NCI-H1105 treated with DMSO at 0.1 percent for 48 hours (cell line): ENCODE results near the gene SERPINB1.
"Not testable (repeated sequence)": the region's sequence is repeated elsewhere in the genome, so short reads cannot be mapped to it uniquely, and the experiment has no call there.

Experiments
- DNase-seq: peaks from one replicate; lab custom pipeline; 2025; lab: John Stamatoyannopoulos, UW

SERPINB1 gene

DNA sequence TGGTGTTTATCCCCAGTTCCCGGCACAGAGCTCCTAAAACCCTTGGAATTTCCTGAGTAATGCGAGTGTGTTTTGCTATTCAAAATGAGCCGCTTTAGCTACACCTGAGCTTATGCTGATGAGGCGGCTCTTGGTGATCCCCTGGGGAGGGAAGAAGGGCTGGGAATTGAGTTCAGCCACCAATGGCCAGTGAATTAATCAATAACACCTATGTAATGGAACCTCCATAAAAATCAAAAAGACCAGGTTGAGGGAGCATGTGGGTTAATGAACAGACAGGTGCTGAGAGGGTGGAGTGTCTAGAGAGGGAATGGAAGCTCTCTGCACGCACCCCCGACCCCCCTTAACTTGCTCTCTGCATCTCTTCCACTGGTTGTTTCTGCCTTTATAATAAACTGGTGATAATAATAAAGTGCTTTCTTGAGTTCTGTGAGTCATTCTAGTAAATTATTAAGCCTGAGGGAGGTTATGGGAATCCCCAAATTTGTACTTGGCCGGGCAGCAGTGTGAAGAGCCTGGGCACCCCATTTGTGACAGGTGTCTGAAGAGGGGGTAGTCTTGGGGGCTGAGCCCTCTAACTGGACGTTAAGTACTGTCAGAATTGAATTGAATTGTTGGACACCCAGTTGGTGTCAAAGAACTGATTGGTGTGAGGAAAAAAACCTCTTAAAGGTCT is 24.6 kb upstream of the SERPINB1 start:
- DNase-seq = no peak

DNA sequence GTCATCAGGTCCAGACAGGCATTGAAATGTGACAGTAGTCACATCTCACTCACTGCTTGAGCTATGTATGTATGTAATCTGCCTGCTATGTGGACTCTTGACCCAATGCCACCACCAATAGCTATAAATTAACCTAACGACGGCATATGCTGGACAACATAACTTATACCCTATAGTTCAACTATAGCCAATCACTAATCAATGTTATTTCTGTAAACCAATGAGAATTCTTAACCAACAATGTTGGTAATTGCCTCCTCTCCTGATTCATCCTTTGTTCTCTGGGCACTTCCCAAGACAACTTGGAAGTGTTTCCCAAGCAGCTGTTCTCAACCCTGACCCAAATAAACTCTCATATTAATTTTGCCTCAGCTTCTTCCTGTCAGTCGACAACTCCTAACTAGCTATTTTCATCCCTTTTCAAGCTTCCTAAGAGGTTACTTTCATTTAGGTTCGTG is 24.1 kb upstream of the SERPINB1 start:
- DNase-seq = no peak

DNA sequence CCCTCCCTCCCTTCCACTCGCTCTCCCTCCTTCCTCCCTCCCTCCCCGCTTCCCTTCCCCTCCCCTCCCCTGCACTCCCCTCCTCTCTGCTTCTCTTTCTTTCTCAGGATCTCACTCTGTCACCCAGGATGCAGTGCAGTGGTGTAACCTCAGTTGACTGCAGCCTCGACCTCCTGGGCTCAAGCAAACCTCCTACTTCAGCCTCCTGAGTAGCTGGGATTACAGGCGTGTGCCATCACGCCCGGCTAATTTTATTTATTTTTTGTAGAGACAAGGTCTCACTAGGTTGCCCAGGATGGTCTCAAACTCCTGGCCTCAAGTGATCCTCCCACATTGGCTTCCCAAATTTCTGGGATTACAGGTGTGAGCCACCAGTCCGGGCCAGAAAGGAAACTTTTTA is 23.6 kb upstream of the SERPINB1 start:
- DNase-seq = no peak

DNA sequence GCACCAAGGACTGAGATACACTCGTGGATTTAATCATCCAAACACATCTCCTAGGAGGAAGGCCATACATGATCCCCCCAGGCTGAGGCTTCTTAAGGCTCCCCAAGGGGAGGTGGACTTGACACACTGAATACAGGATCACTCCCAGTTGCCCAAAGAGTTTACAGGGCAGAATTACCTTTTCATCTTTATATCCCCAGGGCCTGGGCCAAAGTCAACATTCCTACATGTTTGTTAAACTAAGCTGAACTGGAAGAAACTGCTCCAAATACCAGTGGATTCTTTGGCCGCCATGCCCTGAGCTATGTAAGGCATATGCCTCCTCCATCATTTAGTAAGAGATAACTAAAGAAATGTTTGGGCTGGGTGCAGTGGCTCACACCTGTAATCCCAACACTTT is 22.2 kb upstream of the SERPINB1 start:
- no peak for DNase-seq

DNA sequence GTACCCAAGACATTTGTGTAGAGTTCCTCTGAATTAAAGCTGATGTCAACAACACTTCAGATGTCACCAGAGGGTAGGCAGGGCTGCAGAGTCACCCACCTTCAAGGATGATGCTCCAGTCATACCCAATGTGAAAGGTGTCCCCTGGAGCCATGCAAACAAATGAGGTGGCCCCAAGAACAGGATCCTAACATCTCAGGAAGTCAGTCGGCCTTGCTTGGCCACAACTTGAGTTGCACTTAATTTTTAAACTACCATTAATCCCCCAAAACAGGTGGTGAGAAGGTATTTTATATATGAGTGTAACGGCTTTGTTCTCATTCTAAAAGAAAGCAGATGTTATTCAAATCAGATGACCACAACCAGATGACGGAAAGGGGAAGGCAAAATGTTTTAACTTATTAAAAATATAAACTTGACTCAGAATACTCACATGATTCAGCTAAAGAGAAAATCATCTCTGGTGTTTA is 21.1 kb upstream of the SERPINB1 start:
- DNase-seq = no peak

DNA sequence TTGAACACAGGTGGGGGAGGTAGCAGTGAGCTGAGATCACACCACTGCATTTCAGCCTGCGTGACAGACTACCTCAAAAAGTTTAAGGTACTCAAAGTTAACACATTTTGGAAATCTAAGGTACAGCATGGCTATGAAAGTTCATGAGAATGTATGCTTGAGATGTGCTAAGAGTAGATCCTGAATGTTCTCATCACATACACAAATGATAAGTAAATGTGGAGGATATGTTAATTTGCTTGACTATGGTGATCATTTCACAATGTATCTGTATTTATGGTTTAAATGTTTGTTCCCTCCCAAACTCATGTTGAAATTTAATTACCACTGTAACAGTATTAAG is 20.1 kb upstream of the SERPINB1 start:
- DNase-seq = no peak

DNA sequence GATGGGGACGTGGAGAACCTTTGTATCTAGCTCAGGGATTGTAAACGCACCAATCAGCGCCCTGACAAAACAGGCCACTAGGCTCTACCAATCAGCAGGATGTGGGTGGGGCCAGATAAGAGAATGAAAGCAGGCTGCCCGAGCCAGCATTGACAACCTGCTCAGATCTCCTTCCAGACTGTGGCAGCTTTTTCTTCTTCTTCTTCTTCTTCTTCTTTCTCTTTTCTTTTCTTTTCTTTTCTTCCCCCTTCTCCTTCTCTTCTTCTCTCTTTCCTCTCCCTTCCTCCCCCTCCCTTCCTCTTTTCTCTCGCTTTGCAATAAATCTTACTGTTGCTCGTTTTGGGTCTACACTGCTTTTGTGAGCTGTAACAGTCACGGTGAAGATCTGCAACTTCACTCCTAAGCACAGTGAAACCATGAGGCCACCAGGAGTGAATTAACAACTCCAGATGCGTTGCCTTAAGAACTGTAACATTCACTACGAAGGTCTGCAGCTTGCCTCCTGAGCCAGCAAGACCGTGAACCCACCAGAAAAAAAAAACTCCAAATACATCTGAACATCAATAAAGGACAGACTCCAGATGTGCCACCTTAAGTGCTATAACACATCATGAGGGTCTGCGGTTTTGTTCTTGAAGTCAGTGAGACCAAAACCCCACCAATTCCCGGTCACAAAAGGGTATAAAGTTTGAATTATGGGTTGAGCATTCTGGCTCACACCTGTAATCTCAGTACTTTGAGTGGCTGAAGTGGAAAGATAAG is 19.6 kb upstream of the SERPINB1 start:
- DNase-seq = no peak

DNA sequence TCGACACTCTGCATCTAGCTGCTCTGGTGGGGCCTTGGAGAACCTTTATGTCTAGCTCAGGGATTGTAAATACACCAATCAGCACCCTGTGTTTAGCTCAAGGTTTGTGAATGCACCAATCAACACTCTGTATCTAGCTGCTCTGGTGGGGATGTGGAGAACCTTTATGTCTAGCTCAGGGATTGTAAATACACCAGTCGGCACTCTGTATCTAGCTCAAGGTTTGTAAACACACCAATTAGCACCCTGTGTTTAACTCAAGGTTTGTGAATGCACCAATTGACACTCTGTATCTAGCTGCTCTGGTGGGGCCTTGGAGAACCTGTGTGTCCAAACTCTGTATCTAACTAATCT is 19.0 kb upstream of the SERPINB1 start:
- not testable (repeated sequence) for DNase-seq

DNA sequence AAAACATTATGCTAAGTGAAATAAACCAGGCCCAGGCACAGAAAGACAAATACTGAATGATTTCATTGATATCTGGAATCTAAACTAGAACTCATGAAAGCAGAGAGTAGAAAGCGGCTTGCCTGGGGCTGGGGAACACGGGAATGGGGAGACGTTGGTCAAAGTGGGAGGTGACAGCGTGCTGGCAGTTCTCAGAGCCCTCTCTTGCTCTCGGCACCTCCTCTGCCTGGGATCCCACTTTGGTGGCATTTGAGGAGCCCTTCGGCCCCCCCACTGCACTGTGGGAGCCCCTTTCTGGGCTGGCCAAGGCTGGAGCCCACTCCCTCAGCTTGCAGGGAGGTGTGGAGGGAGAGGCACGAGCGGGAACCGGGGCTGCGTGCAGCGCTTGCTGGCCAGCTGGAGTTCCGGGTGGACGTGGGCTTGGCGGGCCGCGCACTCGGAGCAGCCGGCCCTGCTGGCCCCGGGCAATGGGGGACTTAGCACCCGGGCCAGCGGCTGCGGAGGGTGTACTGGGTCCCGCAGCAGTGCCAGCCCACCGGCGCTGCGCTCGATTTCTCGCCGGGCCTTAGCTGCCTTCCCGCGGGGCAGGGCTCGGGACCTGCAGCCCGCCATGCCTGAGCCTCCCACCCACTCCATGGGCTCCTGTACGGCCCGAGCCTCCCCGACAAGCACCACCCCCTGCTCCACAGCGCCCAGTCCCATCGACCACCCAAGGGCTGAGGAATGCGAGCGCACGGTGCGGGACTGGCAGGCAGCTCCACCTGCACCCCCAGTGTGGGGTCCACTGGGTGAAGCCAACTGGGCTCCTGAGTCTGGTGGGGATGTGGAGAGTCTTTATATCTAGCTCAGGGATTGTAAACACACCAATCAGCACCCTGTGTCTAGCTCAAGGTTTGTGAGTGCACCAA is 18.4 kb upstream of the SERPINB1 start:
- not testable (repeated sequence) for DNase-seq

DNA sequence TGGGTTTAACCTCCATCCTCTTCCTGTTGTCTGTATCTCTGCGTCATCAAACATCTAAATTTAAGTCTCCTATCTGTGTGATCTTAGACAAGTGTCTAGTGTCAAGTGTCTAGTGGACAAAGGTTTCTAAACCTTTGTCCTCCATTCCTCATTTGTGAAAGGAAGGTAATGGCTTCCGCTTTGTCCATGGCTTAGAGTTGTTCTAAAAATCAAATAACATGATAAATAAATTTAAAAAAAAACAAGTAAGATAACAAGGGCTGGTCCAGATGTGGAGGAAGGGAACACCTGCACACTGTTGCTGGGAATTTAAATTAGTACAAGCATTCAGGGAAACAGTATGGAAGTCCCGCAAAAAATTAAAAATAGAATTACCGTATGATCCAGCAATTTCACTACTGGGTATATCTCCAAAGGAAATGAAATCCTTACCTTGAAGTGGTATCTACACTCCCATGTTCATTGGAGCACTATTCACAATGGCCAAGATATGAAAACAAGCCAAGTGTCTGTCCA is 17.6 kb upstream of the SERPINB1 start:
- DNase-seq = no peak

DNA sequence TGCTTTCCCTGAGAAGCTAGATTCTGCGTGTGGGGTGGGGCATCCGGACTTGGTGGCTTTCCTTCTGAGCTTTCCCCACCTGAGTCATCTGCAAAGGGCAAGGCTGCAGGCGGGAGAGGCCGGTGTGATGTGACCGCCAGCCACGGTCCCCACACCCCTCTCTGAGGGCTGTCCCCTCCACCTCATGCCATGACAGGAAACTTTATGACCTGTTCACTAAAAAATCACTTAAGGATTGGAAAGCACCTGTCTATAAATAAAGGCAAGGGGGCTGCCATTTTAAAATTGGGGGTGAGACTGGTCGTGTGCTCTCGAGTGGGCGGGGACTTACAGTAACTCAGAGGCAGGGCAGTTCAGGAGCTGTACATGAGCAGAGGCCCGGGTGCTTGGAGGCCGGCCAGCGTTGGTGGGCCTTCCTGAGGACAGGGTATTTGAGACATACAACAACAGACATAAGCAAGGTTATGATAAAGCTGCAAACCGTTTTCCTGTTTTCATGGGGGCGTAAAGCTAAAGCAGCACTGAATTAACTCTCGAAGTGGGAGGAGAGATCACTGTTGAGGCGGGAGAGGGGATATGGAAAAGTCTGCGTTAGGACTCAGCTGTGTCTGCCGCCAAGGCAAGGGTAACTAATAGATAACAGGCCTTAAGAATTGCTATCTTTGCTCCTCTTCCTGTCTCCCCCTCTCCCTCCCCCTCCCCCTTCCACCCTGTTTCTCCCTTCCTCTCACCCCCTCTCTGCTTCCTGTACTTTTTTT is 16.1 kb upstream of the SERPINB1 start:
- peak; percentile 8 for DNase-seq

DNA sequence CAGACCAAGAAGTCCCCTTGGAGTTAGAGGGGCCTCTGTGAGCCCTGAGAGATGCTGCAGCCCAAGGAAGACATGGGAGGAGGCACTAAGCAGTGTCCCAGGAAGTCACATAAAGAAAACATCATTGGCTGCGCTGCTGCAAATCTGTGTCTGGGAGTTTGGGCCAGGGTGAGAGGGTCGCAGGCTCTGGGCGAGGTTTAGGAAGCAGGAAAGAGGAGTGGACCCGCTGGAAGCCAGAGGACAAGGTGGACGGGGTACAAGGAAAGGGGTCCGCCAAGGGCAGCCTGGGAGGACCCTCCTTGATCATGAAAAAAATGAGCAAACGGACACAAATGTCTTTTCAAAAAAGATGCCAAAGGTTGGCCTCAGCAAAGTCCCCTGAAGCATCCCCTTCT is 15.5 kb upstream of the SERPINB1 start:
- DNase-seq = no peak

DNA sequence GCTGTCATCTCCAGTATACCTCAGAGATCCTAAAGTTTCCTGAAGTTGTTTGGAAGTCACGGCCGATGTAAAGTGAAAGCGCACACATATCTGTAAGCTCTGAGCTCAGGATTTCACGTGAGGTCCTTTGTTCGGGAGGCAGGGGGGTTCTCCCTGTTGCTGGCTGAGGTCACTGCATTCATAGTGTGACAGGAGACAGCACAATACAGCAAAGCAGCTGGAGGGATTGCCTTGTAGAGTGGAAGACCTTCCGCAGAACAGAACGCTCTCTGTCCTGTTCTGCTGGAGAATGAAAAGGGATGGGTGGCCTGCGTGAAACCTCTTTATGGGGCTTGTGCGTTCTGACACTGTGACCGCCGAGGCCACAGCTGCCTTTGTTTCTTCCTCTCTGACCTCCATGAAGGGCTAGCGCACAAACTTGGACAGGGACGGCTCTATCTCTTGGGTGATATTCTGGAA is 13.4 kb upstream of the SERPINB1 start:
- no peak for DNase-seq

DNA sequence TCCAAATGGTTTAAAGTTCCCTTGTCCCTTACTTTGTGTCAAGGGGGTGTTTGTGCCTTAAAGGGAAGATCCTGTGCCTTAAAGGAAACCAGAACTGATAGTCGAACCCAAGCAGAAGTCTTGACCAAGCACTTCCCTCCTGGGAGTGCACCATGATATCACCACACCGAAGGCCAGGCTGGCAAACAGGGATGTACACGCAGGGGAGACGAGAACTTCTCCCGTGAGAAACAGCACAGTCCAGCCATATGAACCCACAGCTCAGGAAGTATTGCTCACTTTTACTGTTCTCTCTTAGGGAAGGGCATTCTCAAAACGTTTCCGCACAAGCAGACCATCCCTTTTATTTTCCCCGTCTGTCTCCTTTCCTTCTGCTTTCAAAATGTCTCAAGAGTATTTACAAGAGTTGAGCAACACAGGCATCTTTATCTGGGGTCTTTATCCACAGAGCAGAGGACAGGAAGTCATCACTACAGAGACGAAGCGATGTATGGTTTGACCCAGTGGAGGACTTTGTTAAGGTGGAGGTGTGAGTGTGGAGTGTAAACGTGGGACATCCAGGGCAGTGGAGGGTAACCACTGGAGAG is 12.8 kb upstream of the SERPINB1 start:
- no peak for DNase-seq

DNA sequence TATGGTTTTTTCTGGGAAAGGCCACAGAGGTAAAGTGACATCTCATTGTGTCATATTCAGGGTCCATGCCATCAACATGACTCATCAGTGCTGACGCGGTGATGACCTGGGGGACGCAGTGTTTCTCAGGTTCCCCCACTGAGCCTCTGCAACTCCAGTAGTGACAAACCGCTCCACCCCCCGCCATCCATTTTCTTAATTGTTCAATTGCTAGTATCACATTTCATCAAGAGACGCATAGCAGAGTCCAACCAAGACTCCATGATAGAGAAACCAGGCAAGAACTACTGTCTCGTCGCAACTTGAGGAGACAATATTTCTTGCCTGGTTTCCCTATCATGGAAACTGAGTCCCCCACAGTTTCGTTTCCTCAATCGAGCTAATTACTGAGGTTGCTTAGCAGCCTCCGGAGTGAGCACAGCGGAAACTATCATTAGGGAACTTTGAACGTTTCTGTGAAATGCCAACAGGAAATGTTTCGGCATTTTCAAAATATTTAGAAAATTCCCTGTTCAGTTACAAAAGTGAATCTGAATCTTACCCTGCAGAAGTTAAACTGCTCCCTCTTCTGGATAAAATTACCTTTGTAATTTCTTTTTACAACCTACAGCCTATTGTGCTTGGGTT is 12.2 kb upstream of the SERPINB1 start:
- DNase-seq = no peak

DNA sequence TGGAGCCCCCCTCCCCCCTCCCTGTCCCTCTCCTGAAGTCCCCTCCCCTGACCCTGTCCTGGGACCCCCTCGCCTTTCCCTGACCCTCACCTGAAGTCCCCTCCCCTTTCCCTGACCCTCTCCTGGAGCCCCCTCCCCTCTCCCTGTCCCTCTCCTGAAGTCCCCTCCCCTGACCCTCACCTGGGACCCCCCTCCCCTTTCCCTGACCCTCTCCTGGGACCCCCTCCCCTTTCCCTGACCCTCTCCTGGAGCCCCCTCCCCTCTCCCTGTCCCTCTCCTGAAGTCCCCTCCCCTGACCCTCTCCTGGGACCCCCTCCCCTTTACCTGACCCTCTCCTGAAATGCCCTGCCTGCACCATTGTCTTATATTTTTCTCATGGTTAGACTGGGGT is 11.7 kb upstream of the SERPINB1 start:
- not testable (repeated sequence) for DNase-seq

DNA sequence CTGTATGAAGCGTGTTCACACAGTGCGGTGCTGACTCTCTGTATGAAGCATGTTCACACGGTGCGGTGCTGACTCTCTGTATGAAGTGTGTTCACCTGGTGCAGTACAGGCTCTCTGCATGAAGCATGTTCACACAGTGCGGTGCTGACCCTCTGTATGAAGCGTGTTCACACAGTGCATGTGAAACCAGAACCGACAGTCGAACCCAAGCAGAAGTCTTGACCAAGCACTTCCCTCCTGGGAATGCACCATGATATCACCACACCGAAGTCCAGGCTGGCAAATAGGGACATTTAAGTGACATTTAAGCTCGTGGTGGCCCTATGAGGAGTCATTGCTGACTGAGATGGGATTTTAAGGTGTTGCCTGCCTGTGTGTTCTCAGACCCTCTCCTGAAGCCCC is 11.3 kb upstream of the SERPINB1 start:
- DNase-seq = no peak

DNA sequence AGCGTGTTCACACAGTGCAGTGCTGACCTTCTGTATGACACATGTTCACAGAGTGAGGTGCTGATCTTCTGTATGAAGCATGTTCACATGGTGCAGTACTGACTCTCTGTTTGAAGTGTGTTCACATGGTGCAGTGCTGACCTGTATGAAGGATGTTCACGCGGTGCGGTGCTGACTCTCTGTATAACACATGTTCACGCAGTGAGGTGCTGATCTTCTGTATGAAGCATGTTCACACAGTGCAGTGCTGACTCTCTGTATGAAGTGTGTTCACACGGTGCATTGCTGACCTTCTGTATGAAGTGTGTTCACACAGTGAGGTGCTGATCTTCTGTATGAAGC is 10.8 kb upstream of the SERPINB1 start:
- no peak for DNase-seq

DNA sequence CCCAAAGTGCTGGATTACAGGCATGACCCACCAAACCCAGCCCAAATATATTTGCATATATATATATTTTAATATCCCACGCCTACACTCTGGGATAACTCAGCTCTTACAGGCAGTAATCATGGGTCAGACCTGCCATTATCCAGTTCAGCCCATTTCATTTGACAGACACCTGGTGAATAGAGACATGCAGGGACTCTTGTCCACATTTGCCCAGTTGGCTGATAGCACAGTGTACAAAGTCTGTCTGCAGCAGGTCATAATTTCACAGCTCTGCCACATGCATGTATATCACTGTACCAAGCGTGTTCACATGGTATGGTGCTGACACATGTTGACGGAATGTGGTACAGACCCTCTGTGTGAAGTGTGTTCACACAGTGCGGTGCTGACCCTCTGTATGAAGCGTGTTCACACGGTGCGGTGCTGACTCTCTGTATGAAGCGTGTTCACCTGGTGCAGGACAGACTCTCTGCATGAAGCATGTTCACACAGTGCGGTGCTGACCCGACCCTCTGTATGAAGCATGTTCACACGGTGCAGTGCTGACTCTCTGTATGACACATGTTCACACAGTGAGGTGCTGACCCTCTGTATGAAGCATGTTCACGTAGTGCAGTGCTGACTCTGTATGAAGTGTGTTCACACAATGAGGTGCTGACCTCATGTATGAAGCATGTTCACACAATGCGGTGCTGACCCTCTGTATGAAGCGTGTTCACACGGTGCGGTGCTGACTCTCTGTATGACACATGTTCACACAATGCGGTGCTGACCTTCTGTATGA is 10.3 kb upstream of the SERPINB1 start:
- DNase-seq = no peak

DNA sequence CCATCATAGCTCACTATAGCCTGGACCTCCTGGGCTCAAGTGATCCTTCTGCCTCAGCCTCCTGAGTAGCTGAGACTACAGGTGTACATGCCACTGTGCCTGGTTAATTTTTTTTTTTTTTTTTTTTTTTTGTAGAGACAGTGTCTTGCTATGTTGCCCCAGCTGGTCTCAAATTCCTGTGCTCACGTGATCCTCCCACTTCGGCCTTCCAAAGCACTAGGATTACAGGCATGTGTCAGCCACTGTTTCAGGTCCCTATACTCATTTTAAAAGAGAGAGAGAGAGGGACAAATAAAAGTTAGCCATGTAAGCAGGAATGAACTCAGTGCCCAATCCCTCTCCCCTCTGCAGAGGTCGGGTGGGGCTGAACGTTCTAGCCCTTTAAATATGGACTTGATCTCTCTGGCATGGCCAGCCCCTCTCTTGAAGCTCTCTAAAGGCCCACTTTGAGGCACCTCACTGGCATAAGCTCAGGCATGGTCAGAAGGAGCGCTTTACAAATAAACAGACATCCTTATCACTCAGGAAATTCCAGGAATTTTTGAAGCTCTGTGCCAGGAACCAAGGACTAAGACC is 9.0 kb upstream of the SERPINB1 start:
- DNase-seq = no peak
